CD14-positive monocyte (primary cell): Measurements from ENCODE around the gene LTBP1. TPM values are rescaled to one million over a fixed set of nuclear protein-coding genes. Genes with fewer than 3 reads are reported as not detected.

ENCODE experiments used
- DNase-seq, 3 donors: peaks; one replicate each; pipeline ENCODE4 v3.0.0-alpha.2; 2011 to 2022
- H2AFZ ChIP-seq: 2 replicates; pipeline ENCODE4 v1.6.0; 2012; ENCODE audit warnings: mild to moderate bottlenecking, low read depth, low read length, inconsistent platforms; ENCODE audit not compliant: insufficient read depth, poor library complexity, severe bottlenecking
- H3K27ac ChIP-seq, 2 donors: 1 replicate in 1 of 2; 2 replicates in 1 of 2; pipeline ENCODE4 v1.5.1; 2012 to 2013; ENCODE audit warnings: low read length in 2 of 2, control low read depth in 1 of 2, inconsistent platforms in 1 of 2, low read depth in 1 of 2, mild to moderate bottlenecking in 1 of 2
- H3K27me3 ChIP-seq, 2 donors: one replicate each; pipeline versions ENCODE4 v1.6.0 to v1.6.1; 2011 to 2013; ENCODE audit warnings: low read length in 2 of 2; ENCODE audit not compliant: control insufficient read depth in 2 of 2, insufficient read depth in 2 of 2
- H3K36me3 ChIP-seq, 2 donors: replicated peaks in 1 of 2; 1 replicate in 1 of 2; 2 replicates in 1 of 2; pipeline versions ENCODE4 v1.5.1 to v1.6.1; 2012 to 2013; ENCODE audit warnings: low read length in 2 of 2, control low read depth in 1 of 2, inconsistent platforms in 1 of 2, mild to moderate bottlenecking in 1 of 2; ENCODE audit not compliant: insufficient read depth in 2 of 2, control insufficient read depth in 1 of 2
- H3K4me1 ChIP-seq, 2 donors: 1 replicate in 1 of 2; 2 replicates in 1 of 2; pipeline versions ENCODE4 v1.5.1 to v1.6.1; 2012 to 2013; ENCODE audit warnings: low read length in 2 of 2, control low read depth in 1 of 2, inconsistent platforms in 1 of 2, mild to moderate bottlenecking in 1 of 2, moderate library complexity in 1 of 2; ENCODE audit not compliant: insufficient read depth in 2 of 2, control insufficient read depth in 1 of 2
- H3K4me2 ChIP-seq: replicated peaks from 2 replicates; pipeline ENCODE3; 2012; ENCODE audit warnings: low read length, moderate library complexity, mild to moderate bottlenecking; ENCODE audit not compliant: poor library complexity, severe bottlenecking; ENCODE audit errors: extremely low read depth
- H3K4me3 ChIP-seq, 3 experiments: fragments of 200-600 bp in 1 of 3; sonication (generic) in 1 of 3; replicated peaks in 1 of 3; 1 replicate in 2 of 3; 2 replicates in 1 of 3; pipeline ENCODE4 v1.5.1; 2011 to 2013; ENCODE audit warnings: low read length in 3 of 3, mild to moderate bottlenecking in 3 of 3, control low read depth in 2 of 3, low read depth in 2 of 3, inconsistent platforms in 1 of 3, moderate library complexity in 1 of 3
- H3K79me2 ChIP-seq: 2 replicates; pipeline ENCODE4 v1.6.0; 2012; ENCODE audit warnings: mild to moderate bottlenecking, control low read depth, inconsistent platforms, low read length, moderate library complexity; ENCODE audit not compliant: insufficient read depth
- H3K9ac ChIP-seq: 2 replicates; pipeline ENCODE4 v1.6.0; 2017; ENCODE audit warnings: low read length, mild to moderate bottlenecking; ENCODE audit not compliant: insufficient read depth, poor library complexity, severe bottlenecking
- H3K9me3 ChIP-seq, 2 donors: replicated peaks in 1 of 2; 1 replicate in 1 of 2; 2 replicates in 1 of 2; pipeline versions ENCODE4 v1.5.1 to v1.6.1; 2012 to 2013; ENCODE audit warnings: low read length in 2 of 2, control low read depth in 1 of 2; ENCODE audit not compliant: control insufficient read depth in 1 of 2, insufficient read depth in 1 of 2
- H4K20me1 ChIP-seq: 2 replicates; pipeline ENCODE4 v1.6.0; 2012; ENCODE audit warnings: mild to moderate bottlenecking, low read length, control low read depth, moderate library complexity; ENCODE audit not compliant: insufficient read depth
- H3K27ac Mint-ChIP-seq, 7 donors: one replicate each; pipeline ENCODE4 v1.8.0; 2020; ENCODE audit warnings: mild to moderate bottlenecking in 7 of 7, mixed read lengths in 7 of 7, moderate library complexity in 6 of 7, inconsistent platforms in 2 of 7
- H3K27me3 Mint-ChIP-seq, 3 donors: one replicate each; pipeline ENCODE4 v1.8.0; 2021 to 2022; ENCODE audit warnings: low read depth in 3 of 3, mild to moderate bottlenecking in 3 of 3, mixed read lengths in 3 of 3, moderate library complexity in 3 of 3, inconsistent platforms in 1 of 3
- H3K36me3 Mint-ChIP-seq, 2 donors: one replicate each; pipeline ENCODE4 v1.8.0; 2020; ENCODE audit warnings: mixed read lengths in 2 of 2, inconsistent platforms in 1 of 2, mild to moderate bottlenecking in 1 of 2
- H3K4me1 Mint-ChIP-seq: one replicate; pipeline ENCODE4 v1.8.0; 2020; ENCODE audit warnings: mild to moderate bottlenecking, mixed read lengths
- H3K4me3 Mint-ChIP-seq, 2 donors: one replicate each; pipeline ENCODE4 v1.8.0; 2020; ENCODE audit warnings: mild to moderate bottlenecking in 2 of 2, mixed read lengths in 2 of 2, moderate library complexity in 1 of 2
- H3K9me3 Mint-ChIP-seq, 7 donors: one replicate each; pipeline ENCODE4 v1.8.0; 2020 to 2022; ENCODE audit warnings: mixed read lengths in 7 of 7, mild to moderate bottlenecking in 6 of 7, moderate library complexity in 6 of 7, inconsistent platforms in 2 of 7
- WGBS: methylation state at CpG from one replicate; pipeline ENCODE4 v1.1.5; 2013; ENCODE audit warnings: missing lambda C conversion rate; ENCODE audit not compliant: insufficient coverage; 5-methylcytosine and 5-hydroxymethylcytosine counted together
- intact Hi-C, 2 donors: fragments of 100-400 bp; cut with micrococcal nuclease; formaldehyde crosslinking; loops; one replicate each; pipeline versions ENCODE4 v1.15.0 to v1.15.1; 2023
- polyA plus RNA-seq, 3 donors: library from polyadenylated mRNA; depleted of rRNA in 1 of 3; unstranded in 2 of 3; stranded (reverse) in 1 of 3; fragments of 300-500 nt in 2 of 3; fragments of >200 nt in 1 of 3; fragmentation: Illumina TruSeq in 2 of 3; gene quantifications; 1 replicate in 2 of 3; 2 replicates in 1 of 3; pipeline ENCODE4 v1.2.3, GENCODE V29; 2012 to 2021
- TF ChIP-seq, protein P1 (sequence below): fragments of 200-600 bp; IDR thresholded peaks from one replicate; pipeline ENCODE4 v1.8.0; 2022; ENCODE audit warnings: antibody characterized with exemption, mild to moderate bottlenecking

The LTBP1 gene
- polyA plus RNA-seq, 3 donors, result 0.18 to 0.24 TPM; not detected in 1

GRCh38 chr2:33091541-33092123, 144.9 kb downstream of the LTBP1 start:
- intact Hi-C loops, result no loop called here
- TF ChIP-seq, protein P1, sequence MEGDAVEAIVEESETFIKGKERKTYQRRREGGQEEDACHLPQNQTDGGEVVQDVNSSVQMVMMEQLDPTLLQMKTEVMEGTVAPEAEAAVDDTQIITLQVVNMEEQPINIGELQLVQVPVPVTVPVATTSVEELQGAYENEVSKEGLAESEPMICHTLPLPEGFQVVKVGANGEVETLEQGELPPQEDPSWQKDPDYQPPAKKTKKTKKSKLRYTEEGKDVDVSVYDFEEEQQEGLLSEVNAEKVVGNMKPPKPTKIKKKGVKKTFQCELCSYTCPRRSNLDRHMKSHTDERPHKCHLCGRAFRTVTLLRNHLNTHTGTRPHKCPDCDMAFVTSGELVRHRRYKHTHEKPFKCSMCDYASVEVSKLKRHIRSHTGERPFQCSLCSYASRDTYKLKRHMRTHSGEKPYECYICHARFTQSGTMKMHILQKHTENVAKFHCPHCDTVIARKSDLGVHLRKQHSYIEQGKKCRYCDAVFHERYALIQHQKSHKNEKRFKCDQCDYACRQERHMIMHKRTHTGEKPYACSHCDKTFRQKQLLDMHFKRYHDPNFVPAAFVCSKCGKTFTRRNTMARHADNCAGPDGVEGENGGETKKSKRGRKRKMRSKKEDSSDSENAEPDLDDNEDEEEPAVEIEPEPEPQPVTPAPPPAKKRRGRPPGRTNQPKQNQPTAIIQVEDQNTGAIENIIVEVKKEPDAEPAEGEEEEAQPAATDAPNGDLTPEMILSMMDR, result no peak
- H3K36me3 Mint-ChIP-seq, result no peaks in the 10 kb centered on the region
- no peaks in the 10 kb centered on the region for H3K36me3 ChIP-seq
- DNase-seq, result no peak
- no peak overlapping the region for H3K9ac ChIP-seq
- no peak overlapping the region for H3K4me3 ChIP-seq
- H3K79me2 ChIP-seq, result no peaks in the 10 kb centered on the region
- no peak overlapping the region for H3K4me2 ChIP-seq
- H4K20me1 ChIP-seq, result no peaks in the 10 kb centered on the region
- H3K9me3 Mint-ChIP-seq, result peaks cover 0 to 5% (median 3%) of the 10 kb centered on the region in 7 donors
- H2AFZ ChIP-seq, result no peak overlapping the region
- no peak overlapping the region for H3K27ac ChIP-seq
- H3K27me3 Mint-ChIP-seq, result peaks cover under 1 to 5% (median 2%) of the 10 kb centered on the region in 3 donors
- H3K4me3 Mint-ChIP-seq, result no peak overlapping the region
- H3K27me3 ChIP-seq, result no peaks in the 10 kb centered on the region
- H3K27ac Mint-ChIP-seq, result no peak overlapping the region
- peaks cover under 1% of the 10 kb centered on the region for H3K4me1 Mint-ChIP-seq
- no peaks in the 10 kb centered on the region for H3K4me1 ChIP-seq
- 97% methylated on average over 3 of the region's 5 CpGs for WGBS
- no peaks in the 10 kb centered on the region for H3K9me3 ChIP-seq

- Histone ChIP-seq H3K27ac (no peak overlapping the region), H4K20me1 (no peaks in the 10 kb centered on the region), H3K27me3 (no peaks in the 10 kb centered on the region), H2AFZ (no peak overlapping the region), H3K36me3 (no peaks in the 10 kb centered on the region), H3K9me3 (no peaks in the 10 kb centered on the region), H3K4me2 (no peak overlapping the region), H3K4me1 (no peaks in the 10 kb centered on the region), H3K79me2 (no peaks in the 10 kb centered on the region), H3K4me3 (no peak overlapping the region), H3K9ac (no peak overlapping the region)
- Mint-ChIP-seq H3K4me1 (no peaks in the 10 kb centered on the region), H3K9me3 (peaks cover 0 to 6% (median 3%) of the 10 kb centered on the region in 7 donors), H3K27ac (no peak overlapping the region), H3K27me3 (peaks cover 2 to 4% (median 2%) of the 10 kb centered on the region in 3 donors), H3K36me3 (no peaks in the 10 kb centered on the region), H3K4me3 (no peak overlapping the region)
- TF ChIP-seq, protein P1, result no peak
- intact Hi-C loops, result no loop called here
- 100% methylated on average over 1 of the region's 6 CpGs for WGBS
- no peak for DNase-seq
Observed at GRCh38 chr2:33093283-33093993, 146.7 kb downstream of the LTBP1 start.
